Pons (tissue), 1 donor: ENCODE data around the gene TMEM207.
A peak's percentile ranks its signal among the peaks of the same experiment; 100 is the strongest.

Experiments
- DNase-seq: peaks from one replicate; pipeline ENCODE4 v3.0.0-alpha.2; 2016; ENCODE audit warnings: low spot score

TMEM207 gene

DNA sequence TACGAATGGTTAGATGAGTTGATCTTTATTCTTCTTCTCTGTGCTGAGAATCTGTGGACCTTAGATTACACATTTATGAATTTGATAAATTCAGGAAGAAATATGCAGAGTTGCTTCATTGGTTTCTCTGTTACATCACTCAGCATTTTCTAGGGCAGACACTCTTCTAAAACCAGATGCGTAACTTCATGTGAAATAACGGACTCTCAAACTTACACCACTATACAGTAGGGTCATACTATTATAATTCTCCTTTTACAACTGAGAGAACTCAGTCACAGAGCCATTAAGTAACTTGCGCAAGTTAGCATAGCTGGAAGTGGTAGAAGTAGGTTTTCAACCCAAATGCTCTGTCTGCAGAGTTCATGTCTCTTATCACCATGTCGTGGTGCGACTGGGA lies 5.7 kb downstream of the TMEM207 start:
- DNase-seq = no peak

DNA sequence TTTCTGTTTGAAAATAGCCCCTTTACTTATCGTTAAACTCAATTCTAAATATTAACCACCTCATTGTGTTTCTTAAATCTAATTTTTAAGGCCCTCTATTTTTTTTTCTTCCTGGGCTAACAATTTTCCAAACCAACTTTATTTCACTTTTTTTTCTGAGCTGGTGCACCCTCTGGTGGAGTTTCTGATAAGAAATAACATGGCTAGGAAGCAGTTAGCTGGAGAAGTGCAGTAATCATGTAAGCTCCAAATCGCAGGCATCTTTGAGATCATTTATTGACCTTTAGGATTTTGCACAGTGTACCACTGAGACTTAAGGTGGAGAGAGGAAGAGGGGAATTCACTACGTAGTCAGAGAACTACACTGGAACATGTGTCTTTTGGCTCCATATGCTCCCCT lies 6.4 kb downstream of the TMEM207 start:
- DNase-seq = no peak

GRCh38 chr3:190442240-190442639 lies 7.5 kb downstream of the TMEM207 start:
- no peak for DNase-seq

- DNase-seq = no peak
Observed at GRCh38 chr3:190436331-190436730, 13.4 kb downstream of the TMEM207 start.

- no peak for DNase-seq
Observed at GRCh38 chr3:190435618-190436017, 14.1 kb downstream of the TMEM207 start.

GRCh38 chr3:190433626-190434025 lies 16.1 kb downstream of the TMEM207 start:
- DNase-seq = no peak

DNA sequence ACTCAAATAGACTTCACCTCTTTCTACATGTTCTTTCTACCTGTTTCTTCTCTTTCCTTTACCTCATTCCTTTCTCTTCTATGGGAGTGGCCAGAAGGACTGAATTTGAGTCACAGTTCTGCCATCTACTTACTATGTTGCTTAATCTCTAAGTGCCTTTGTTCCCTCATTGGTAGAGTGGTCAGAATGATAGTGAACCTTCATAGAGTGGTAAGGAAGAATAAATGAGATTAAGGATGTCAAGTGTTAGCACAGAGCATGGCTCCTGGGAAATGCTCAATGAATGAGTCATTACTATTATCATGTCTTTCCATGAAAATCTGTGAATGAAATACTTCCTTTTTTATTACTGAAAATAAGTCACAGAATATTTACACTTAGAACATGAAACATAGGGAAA lies 17.5 kb downstream of the TMEM207 start:
- no peak for DNase-seq

GRCh38 chr3:190430906-190431305 lies 18.8 kb downstream of the TMEM207 start:
- no peak for DNase-seq

DNA sequence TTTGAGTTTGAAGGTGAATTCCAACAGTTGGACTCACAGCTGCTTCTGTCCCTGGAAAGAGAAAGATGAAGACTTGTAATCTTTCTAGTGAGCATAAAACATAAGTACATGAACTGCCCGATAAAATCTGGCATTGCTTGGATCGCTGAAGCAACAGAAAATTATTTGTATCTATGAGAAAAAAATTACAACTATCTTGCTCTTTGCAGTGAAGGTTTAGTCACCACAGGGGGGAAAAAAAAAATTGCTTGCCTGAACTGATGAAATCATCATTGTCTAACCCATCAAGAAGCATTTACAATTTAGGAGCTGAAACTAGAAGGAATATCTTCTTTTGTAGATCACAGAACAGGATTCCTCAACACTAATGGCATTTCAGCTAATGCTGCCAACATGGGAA lies 20.0 kb downstream of the TMEM207 start:
- no peak for DNase-seq

- DNase-seq = no peak
Observed at GRCh38 chr3:190426806-190427507, 22.7 kb downstream of the TMEM207 start.

GRCh38 chr3:190425833-190426232 lies 23.9 kb downstream of the TMEM207 start:
- DNase-seq = no peak

GRCh38 chr3:190424478-190425439 lies 24.9 kb downstream of the TMEM207 start:
- peak; percentile 74 for DNase-seq

DNA sequence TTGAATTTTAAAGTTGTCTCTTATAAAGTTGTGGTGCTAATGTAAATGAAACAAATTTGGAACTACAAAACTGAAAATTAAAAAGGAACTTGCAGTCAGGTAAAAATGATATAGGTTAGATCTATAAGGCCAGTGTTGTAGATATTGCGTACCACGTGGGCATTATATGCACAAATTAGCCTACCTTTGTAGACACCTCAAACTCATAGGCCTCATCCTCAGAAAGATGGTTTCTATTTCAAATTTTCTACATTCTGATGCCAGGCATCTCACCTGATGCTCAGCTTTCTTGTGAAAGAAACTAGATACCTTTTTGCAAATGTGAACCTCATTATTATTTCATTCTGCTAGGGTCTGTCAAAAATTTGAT lies 25.6 kb downstream of the TMEM207 start:
- no peak for DNase-seq

GRCh38 chr3:190414297-190414696 lies 35.4 kb downstream of the TMEM207 start:
- DNase-seq = no peak

- no peak for DNase-seq
Observed at GRCh38 chr3:190404715-190405114, 45.0 kb downstream of the TMEM207 start.

DNA sequence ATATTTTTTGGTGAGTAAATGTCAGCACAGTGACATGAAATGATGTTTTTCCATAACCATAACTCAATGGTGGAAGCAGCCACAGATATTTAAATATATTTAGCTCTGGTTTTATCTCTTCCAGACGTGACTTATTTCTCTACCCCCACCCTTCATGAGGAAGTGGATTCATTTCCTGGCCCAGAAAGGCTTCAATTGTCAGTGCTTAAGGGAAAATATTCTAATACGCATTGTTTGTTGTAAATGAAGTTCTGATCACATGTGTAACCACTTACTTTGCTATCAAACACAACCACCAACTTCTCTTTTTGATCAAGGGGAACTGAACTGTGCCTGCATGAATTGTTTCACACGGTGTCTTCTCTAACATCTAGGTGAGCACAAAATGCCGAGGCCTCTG lies 47.7 kb downstream of the TMEM207 start:
- no peak for DNase-seq

DNA sequence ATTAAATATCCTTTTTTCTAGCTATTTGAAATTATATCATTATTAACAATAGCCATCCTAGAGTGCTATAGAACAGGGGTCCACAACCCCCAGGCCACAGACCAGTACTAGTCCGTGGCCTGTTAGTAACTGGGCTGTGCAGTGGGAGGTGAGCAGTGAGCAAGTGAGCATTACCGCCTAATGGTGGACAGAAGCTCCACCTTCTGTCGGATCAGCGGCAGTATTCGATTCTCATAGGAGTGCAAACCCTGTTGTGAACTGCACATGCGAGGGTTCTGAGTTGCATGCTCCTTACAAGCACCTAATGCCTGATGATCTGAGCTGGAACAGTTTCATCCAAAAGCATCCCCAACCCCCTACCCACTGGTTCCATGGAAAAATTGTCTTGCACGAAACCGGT lies 50.0 kb downstream of the TMEM207 start:
- DNase-seq = no peak

GRCh38 chr3:190397889-190398288 lies 51.8 kb downstream of the TMEM207 start:
- DNase-seq = no peak

DNA sequence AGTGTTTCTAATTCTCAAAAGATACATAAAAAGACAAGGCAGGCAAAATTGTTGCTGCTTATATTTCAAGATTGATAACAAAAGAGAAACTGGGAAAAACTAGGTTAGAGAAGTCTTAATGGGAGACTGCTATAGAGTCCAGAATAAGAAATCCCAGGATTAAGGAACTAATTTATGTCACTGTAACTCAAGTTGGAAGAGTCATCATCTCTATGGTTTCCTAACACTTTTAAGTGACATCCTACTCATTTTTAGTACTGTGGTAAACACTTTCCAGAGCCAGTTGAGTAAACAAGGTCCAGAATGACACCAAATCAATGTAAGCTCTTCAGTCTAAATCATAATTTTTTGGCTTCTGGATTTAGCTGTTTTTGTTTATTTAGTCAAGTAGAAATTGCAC lies 53.7 kb downstream of the TMEM207 start:
- DNase-seq = no peak

DNA sequence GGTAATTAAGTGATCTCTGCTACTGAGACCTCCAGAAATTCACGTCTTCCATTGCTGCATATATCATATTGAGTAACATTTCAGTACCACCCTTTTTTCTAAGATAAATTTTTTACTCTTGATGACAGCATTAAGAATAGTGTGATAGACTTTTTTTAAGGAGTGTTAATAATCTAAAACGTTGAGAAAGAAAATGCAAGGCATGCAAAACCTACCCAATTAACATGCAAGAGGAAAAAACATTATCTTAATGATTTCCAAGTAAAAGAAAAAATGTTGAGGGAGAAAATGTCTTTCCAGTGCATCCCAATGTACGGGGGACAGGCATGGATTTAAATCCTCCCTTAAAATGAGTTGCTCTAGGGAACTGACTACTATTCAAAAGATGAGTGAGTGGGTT lies 61.0 kb downstream of the TMEM207 start:
- DNase-seq = no peak

GRCh38 chr3:190387578-190388213 lies 62.0 kb downstream of the TMEM207 start, which contains the start of gene CLDN16:
TSS of gene CLDN16 (plus strand) at chr3:190388163. CDS start at chr3:190388330, 167 bp downstream.
- DNase-seq = no peak
